ENCODE measurements around the gene LCK. TPM values are rescaled to one million over a fixed set of nuclear protein-coding genes. Genes with fewer than 3 reads are reported as not detected.
"Not testable (repeated sequence)": the region's sequence is repeated elsewhere in the genome, so short reads cannot be mapped to it uniquely, and the experiment has no call there.

Gene LCK
- total and polyA plus RNA-seq, 8 donors, result 0.95 to 8.8 (median 1.7) TPM

DNA sequence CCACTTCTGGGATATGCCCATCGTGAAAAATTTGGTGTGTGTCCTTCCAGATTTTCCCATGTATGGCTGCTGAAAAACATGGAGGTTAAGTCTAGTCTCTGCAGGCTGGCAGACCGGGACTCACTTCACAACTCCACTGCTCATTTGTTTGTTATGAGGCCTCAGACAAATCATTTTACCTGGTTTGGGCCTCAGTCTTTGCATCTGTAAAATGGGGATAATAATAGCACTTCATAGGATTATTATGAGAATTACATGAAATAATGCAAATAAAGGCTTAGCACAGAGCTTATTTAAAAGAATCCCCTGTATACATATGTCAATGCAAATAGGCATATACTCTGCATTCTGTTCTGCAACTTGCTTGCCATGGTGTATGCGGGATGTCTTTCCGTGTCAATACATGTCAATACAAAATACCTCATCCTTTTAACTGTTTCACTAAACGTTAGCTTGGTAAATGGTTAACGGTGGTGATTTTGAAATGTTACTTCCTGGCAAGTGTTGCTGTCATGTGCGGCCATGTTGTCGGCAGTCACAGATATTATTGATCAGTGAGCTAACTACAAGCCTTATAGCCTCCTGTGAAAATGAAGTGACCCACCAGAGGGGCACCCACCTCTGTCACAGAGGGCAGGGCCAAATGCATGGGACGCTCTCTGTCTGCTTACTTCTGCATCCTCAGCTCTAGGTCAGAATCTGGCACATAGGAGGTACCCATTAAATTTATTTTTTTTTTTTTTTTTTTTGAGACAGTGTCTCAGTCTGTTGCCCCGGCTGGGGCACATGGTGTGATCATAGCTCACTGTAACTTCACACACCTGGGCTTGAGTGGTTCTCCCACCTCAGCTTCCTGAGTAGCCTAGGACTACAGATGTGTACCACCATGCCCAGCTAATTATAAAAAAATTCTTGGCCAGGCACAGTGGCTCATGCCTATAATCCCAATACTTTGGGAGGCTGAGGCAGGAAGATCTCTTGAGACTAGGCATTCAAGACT, 4.3 kb downstream of the LCK start:
- Histone ChIP-seq H3K9me3 (no peaks in the 10 kb centered on the region), H3K4me1 (peaks cover 0 to 16% of the 10 kb centered on the region in 2 donors), H3K27ac (no peak overlapping the region), H3K4me3 (no peak overlapping the region), H3K27me3 (no peaks in the 10 kb centered on the region), H3K36me3 (no peaks in the 10 kb centered on the region)
- DNase-seq (no peak), ATAC-seq (no peak)
- intact Hi-C loops (cut with DNase I), result no loop called here
- TF ChIP-seq, protein P1, sequence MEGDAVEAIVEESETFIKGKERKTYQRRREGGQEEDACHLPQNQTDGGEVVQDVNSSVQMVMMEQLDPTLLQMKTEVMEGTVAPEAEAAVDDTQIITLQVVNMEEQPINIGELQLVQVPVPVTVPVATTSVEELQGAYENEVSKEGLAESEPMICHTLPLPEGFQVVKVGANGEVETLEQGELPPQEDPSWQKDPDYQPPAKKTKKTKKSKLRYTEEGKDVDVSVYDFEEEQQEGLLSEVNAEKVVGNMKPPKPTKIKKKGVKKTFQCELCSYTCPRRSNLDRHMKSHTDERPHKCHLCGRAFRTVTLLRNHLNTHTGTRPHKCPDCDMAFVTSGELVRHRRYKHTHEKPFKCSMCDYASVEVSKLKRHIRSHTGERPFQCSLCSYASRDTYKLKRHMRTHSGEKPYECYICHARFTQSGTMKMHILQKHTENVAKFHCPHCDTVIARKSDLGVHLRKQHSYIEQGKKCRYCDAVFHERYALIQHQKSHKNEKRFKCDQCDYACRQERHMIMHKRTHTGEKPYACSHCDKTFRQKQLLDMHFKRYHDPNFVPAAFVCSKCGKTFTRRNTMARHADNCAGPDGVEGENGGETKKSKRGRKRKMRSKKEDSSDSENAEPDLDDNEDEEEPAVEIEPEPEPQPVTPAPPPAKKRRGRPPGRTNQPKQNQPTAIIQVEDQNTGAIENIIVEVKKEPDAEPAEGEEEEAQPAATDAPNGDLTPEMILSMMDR (IDR thresholded peaks at IDR 0.05), result no peak

DNA sequence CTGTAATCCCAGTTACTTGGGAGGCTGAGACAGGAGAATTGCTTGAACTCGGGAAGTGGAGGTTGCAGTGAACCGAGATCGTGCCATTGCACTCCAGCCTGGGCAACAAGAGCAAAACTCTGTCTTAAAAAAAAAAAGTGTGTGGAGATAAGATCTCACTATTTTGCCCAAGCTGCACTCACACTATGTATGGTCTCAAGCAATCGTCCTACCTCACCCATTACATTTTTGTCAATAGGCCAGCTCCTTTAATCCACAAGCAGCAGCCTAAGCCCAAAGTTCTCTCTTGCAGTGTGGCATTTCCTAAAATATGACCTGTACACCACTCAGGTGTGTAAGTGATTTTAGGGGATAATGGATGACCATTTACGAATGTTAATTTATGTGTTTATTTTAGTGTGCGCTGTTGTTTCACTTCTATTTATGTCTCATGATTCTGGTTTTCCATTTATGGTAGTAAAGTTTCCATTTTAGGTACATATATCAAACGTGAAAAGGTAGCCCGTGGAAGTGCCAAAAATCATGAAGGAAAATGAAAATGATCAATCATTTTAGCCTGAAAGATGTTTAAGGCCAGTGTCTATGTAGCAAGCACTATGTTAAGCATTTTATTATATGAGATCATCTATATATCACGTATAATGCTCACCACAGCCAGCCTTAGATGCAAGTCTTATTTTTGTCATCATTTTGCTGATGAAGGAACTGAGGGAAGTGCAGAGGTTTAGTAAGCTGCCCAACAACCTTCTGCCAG, 5.6 kb downstream of the LCK start:
- no peak for DNase-seq
- Histone ChIP-seq H3K27ac (no peak overlapping the region), H3K9me3 (no peaks in the 10 kb centered on the region), H3K27me3 (no peaks in the 10 kb centered on the region), H3K4me1 (peaks cover 0 to 4% of the 10 kb centered on the region in 2 donors), H3K4me3 (no peak overlapping the region), H3K36me3 (no peaks in the 10 kb centered on the region)
- TF ChIP-seq, protein P1 (IDR thresholded peaks at IDR 0.05), result no peak
- intact Hi-C loops (cut with DNase I), result no loop called here
- no peak for ATAC-seq

DNA sequence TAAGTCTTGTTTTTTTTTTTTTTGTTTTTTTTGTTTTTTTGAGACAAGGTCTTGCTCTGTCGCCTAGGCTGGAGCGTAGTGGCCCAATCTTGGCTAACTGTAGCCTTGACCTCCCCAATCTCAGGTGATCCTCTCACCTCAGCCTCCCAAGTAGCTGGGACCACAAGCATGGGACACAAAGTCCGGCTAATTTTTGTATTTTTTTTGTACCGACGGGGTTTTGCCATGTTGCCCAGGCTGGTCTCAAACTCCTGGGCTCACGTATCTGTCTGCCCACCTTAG, 6.1 kb downstream of the LCK start:
- intact Hi-C loops (cut with DNase I), result no loop called here
- H3K4me1 ChIP-seq, result peaks cover 0 to 2% of the 10 kb centered on the region in 2 donors
- no peaks in the 10 kb centered on the region for H3K9me3 ChIP-seq
- H3K27ac ChIP-seq, result no peak overlapping the region
- H3K4me3 ChIP-seq, result no peak overlapping the region
- H3K36me3 ChIP-seq, result no peaks in the 10 kb centered on the region
- TF ChIP-seq, protein P1 (IDR thresholded peaks at IDR 0.05), result no peak
- ATAC-seq (no peak), DNase-seq (no peak)
- H3K27me3 ChIP-seq, result no peaks in the 10 kb centered on the region

DNA sequence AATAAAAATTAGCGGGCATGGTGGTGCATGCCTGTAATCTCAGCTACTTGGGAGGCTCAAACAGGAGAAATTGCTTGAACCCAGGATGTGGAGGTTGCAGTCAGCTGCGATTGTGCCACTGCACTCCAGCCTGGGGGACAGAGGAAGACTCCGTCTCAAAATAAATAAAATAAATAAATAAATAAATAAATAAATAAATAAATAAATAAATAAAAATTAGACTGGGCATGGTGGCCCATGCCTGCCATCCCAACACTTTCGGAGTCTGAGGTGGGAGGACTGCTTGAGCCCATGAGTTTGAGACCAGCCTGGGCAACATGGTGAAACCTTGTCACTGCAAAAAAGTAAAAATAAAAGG, 12.2 kb downstream of the LCK start:
- H3K4me3 ChIP-seq; DNase-seq; ATAC-seq; H3K4me1 ChIP-seq; H3K27me3 ChIP-seq; H3K9me3 ChIP-seq; H3K27ac ChIP-seq; intact Hi-C loops (cut with DNase I); H3K36me3 ChIP-seq: not testable (repeated sequence)

DNA sequence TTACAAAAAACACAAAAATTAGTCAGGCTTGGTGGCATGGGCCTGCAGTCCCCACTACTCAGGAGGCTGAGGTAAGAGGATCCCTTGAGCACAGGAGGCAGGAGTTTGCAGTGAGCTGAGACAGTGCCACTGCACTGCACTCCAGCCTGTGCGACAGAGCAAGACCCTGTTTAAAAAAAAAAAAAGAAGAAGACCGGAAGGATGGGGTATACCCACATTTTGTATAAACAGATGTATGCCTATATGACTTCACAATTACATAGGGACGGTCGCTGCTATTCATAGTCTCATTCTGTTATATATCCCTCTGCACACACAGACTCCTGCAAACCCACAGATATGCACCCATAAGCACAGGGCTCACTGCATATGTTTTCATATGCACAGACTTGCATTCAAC, 12.7 kb downstream of the LCK start:
- Histone ChIP-seq H3K27ac (no peak overlapping the region), H3K27me3 (no peaks in the 10 kb centered on the region), H3K4me3 (no peak overlapping the region), H3K9me3 (no peaks in the 10 kb centered on the region), H3K4me1 (peaks cover 0 to 8% of the 10 kb centered on the region in 2 donors), H3K36me3 (no peaks in the 10 kb centered on the region)
- intact Hi-C loops (cut with DNase I), result no loop called here
- ATAC-seq (no peak), DNase-seq (no peak)
- TF ChIP-seq, protein P1 (IDR thresholded peaks at IDR 0.05), result no peak

All from left lung (tissue), 10 donors.